Purkinje cell (primary cell): ENCODE measurements around the gene SF3A2. TPM values are rescaled to one million over a fixed set of nuclear protein-coding genes. Genes with fewer than 3 reads are reported as not detected.

Experiments
- polyA plus RNA-seq: library from polyadenylated mRNA; unstranded; fragments of >200 nt; fragmentation: Nextera tagmentation; gene quantifications from 2 replicates; pipeline ENCODE4 v1.2.1, GENCODE V29; 2014

The SF3A2 gene
- polyA plus RNA-seq, result 0.16 and 0.43 TPM in 2 replicates

GRCh38 chr19:2236314-2237050 is at the start of gene SF3A2, which contains the start of gene PLEKHJ1:
Gene SF3A2, plus strand, starts transcription at chr19:2236824. Its CDS starts 6,595 bp downstream, at chr19:2243419.
Gene PLEKHJ1, minus strand, starts transcription at chr19:2236329. Its CDS starts 81 bp downstream, at chr19:2236248.

GRCh38 chr19:2249010-2249866 is 12.6 kb downstream of the SF3A2 start, which contains the start of gene AMH:
Gene AMH, plus strand, starts transcription at chr19:2249323. Its CDS starts 10 bp downstream, at chr19:2249333.

GRCh38 chr19:2255982-2256685 is 19.5 kb downstream of the SF3A2 start, which contains the start of gene JSRP1:
Gene JSRP1, minus strand, starts transcription at chr19:2256417. Its CDS starts 1,103 bp downstream, at chr19:2255314.

GRCh38 chr19:2282062-2282861 is 45.6 kb downstream of the SF3A2 start, which contains the start of gene PEAK3:
Gene PEAK3, minus strand, starts transcription at chr19:2282175. Its CDS starts 1,244 bp downstream, at chr19:2280931.

Other genes starting within 250 kb of the SF3A2 start
- gene BTBD2, start 221.1 kb upstream of the SF3A2 start, polyA plus RNA-seq, result 0.18 and 0.24 TPM in 2 replicates
- 7.4 and 8.7 TPM in 2 replicates for gene MKNK2, start 185.6 kb upstream of the SF3A2 start, polyA plus RNA-seq
- gene MOB3A, start 140.5 kb upstream of the SF3A2 start, polyA plus RNA-seq, result 0.34 and 0.62 TPM in 2 replicates
- gene IZUMO4, start 139.9 kb upstream of the SF3A2 start, polyA plus RNA-seq, result not detected in 2 replicates
- 19.1 and 20.9 TPM in 2 replicates for gene AP3D1, start 85.3 kb upstream of the SF3A2 start, polyA plus RNA-seq
- 0.28 and 0.39 TPM in 2 replicates for gene DOT1L, start 72.9 kb upstream of the SF3A2 start, polyA plus RNA-seq
- 8.4 and 8.6 TPM in 2 replicates for gene PLEKHJ1, start 495 bp upstream of the SF3A2 start, polyA plus RNA-seq
- not detected in 2 replicates for gene AMH, start 12.5 kb downstream of the SF3A2 start, polyA plus RNA-seq
- not detected in 2 replicates for gene JSRP1, start 19.6 kb downstream of the SF3A2 start, polyA plus RNA-seq
- not detected in 2 replicates for gene PEAK3, start 45.4 kb downstream of the SF3A2 start, polyA plus RNA-seq
- gene LINGO3, start 71.3 kb downstream of the SF3A2 start, polyA plus RNA-seq, result 0.59 and 1.0 TPM in 2 replicates
- gene LSM7, start 91.8 kb downstream of the SF3A2 start, polyA plus RNA-seq, result 47.5 and 62.2 TPM in 2 replicates
- gene SPPL2B, start 91.9 kb downstream of the SF3A2 start, polyA plus RNA-seq, result 2.0 and 3.0 TPM in 2 replicates
- gene TMPRSS9, start 123.4 kb downstream of the SF3A2 start, polyA plus RNA-seq, result not detected in 2 replicates
- 64.5 and 79.8 TPM in 2 replicates for gene TIMM13, start 190.8 kb downstream of the SF3A2 start, polyA plus RNA-seq
- 0.22 and 1.3 TPM in 2 replicates for gene LMNB2, start 220.1 kb downstream of the SF3A2 start, polyA plus RNA-seq
- gene GADD45B, start 239.3 kb downstream of the SF3A2 start, polyA plus RNA-seq, result 0.35 TPM in 2 replicates